ENCODE results near the gene TMEM163. TPM values are rescaled to one million over a fixed set of nuclear protein-coding genes. Genes with fewer than 3 reads are reported as not detected.
"Not testable (repeated sequence)": the region's sequence is repeated elsewhere in the genome, so short reads cannot be mapped to it uniquely, and the experiment has no call there.

Gene TMEM163
- total RNA-seq, 4 donors from 2014 or later, result 0.27 to 4.7 (median 1.1) TPM

- no peak overlapping the region for H3K4me3 ChIP-seq (replicated peaks in 1 of 3)
- no peaks in the 10 kb centered on the region for H3K4me1 ChIP-seq
- intact Hi-C loops (cut with DNase I), result no loop called here
- H3K36me3 ChIP-seq, result no peaks in the 10 kb centered on the region
- no peak for TF ChIP-seq CTCF (IDR thresholded peaks at IDR 0.05)
- no peak for TF ChIP-seq POLR2A (IDR thresholded peaks at IDR 0.05)
- no peak overlapping the region for H3K27ac ChIP-seq
- DNase-seq, result no peak
- no peaks in the 10 kb centered on the region for H3K9me3 ChIP-seq
- no peaks in the 10 kb centered on the region for H3K27me3 ChIP-seq
- WGBS, 2 donors, result 87 to 88% methylated on average over 1 of the region's 1 CpG
These were observed 127.3 kb downstream of the TMEM163 start for GRCh38 chr2:134591526-134591925.

- H3K36me3 ChIP-seq, result no peaks in the 10 kb centered on the region
- no peak overlapping the region for H3K4me3 ChIP-seq (replicated peaks in 1 of 3)
- H3K27ac ChIP-seq, result no peak overlapping the region
- intact Hi-C loops (cut with DNase I), result no loop called here
- WGBS, 2 donors, result 79 to 92% methylated on average over 1 of the region's 1 CpG
- H3K27me3 ChIP-seq, result no peaks in the 10 kb centered on the region
- TF ChIP-seq CTCF (IDR thresholded peaks at IDR 0.05) (no peak), POLR2A (IDR thresholded peaks at IDR 0.05) (no peak)
- no peak for DNase-seq
- no peaks in the 10 kb centered on the region for H3K4me1 ChIP-seq
- no peaks in the 10 kb centered on the region for H3K9me3 ChIP-seq
These were observed 128.1 kb downstream of the TMEM163 start for GRCh38 chr2:134590679-134591078.

- H3K27me3 ChIP-seq; H3K4me3 ChIP-seq (replicated peaks in 1 of 3); DNase-seq; intact Hi-C loops (cut with DNase I); H3K4me1 ChIP-seq; H3K27ac ChIP-seq; H3K36me3 ChIP-seq; H3K9me3 ChIP-seq: not testable (repeated sequence)
- WGBS, 2 donors, result 77 to 79% methylated on average over 4 of the region's 4 CpGs
These were observed 129.4 kb downstream of the TMEM163 start for GRCh38 chr2:134589171-134590083.

- TF ChIP-seq CTCF (IDR thresholded peaks at IDR 0.05), result no peak
- no peak for TF ChIP-seq POLR2A (IDR thresholded peaks at IDR 0.05)
- intact Hi-C loops (cut with DNase I), result no loop called here
- Histone ChIP-seq H3K4me1 (no peaks in the 10 kb centered on the region), H3K27ac (no peak overlapping the region), H3K9me3 (no peaks in the 10 kb centered on the region), H3K4me3 (replicated peaks in 1 of 3) (no peak overlapping the region), H3K27me3 (no peaks in the 10 kb centered on the region), H3K36me3 (no peaks in the 10 kb centered on the region)
- DNase-seq, result no peak
- WGBS, 2 donors, result 75 to 82% methylated on average over 2 of the region's 2 CpGs
These were observed 130.2 kb downstream of the TMEM163 start for GRCh38 chr2:134588556-134588955.

- Histone ChIP-seq H3K27me3 (no peaks in the 10 kb centered on the region), H3K36me3 (no peaks in the 10 kb centered on the region), H3K4me3 (replicated peaks in 1 of 3) (no peak overlapping the region), H3K4me1 (no peaks in the 10 kb centered on the region), H3K27ac (no peak overlapping the region), H3K9me3 (no peaks in the 10 kb centered on the region)
- DNase-seq, result no peak
- 84 to 87% methylated on average over 8 of the region's 8 CpGs for WGBS, 2 donors
- no peak for TF ChIP-seq CTCF (IDR thresholded peaks at IDR 0.05)
- TF ChIP-seq POLR2A (IDR thresholded peaks at IDR 0.05), result no peak
- intact Hi-C loops (cut with DNase I), result no loop called here
These were observed 132.4 kb downstream of the TMEM163 start for GRCh38 chr2:134586326-134586965.

Data from thyroid gland (tissue), 4 donors.